HepG2 (cell line): ENCODE data around the gene KANK3. TPM values are rescaled to one million over a fixed set of nuclear protein-coding genes. Genes with fewer than 3 reads are reported as not detected.
A peak's percentile ranks its signal among the peaks of the same experiment; 100 is the strongest.

ENCODE experiments used
- ARID5B ChIP-seq: IDR thresholded peaks from 2 replicates; pipeline ENCODE4 v1.4.0; 2020; ENCODE audit warnings: mild to moderate bottlenecking, missing genetic modification reagents
- GABPB1 ChIP-seq: IDR thresholded peaks from 2 replicates; pipeline ENCODE4 v1.6.1; 2016; ENCODE audit warnings: mild to moderate bottlenecking, missing genetic modification reagents, moderate library complexity, missing compliant biosample characterization
- KDM2A ChIP-seq: sonication (generic); formaldehyde crosslinking; IDR thresholded peaks from 2 replicates; pipeline ENCODE4 v1.4.0; 2020; ENCODE audit warnings: low read depth, missing genetic modification reagents, borderline replicate concordance
- KDM5B ChIP-seq: sonication (generic); formaldehyde crosslinking; IDR thresholded peaks from 2 replicates; pipeline ENCODE4 v1.4.0; 2020; ENCODE audit warnings: missing genetic modification reagents, mild to moderate bottlenecking, borderline replicate concordance
- MAZ ChIP-seq, 2 experiments: sonication (generic) in 1 of 2; formaldehyde crosslinking in 1 of 2; IDR thresholded peaks; 2 replicates each; pipeline versions ENCODE4 v1.5.0 to v1.6.1; 2012 to 2020; ENCODE audit warnings: low read depth in 2 of 2, mild to moderate bottlenecking in 2 of 2, borderline replicate concordance in 1 of 2, improper control_type of control experiment in 1 of 2, low read length in 1 of 2, missing genetic modification reagents in 1 of 2, moderate library complexity in 1 of 2
- MLLT10 ChIP-seq: sonication (generic); formaldehyde crosslinking; IDR thresholded peaks from 2 replicates; pipeline ENCODE4 v1.4.0; 2020; ENCODE audit warnings: missing genetic modification reagents
- MXI1 ChIP-seq: IDR thresholded peaks from 3 replicates; pipeline ENCODE4 v1.6.1; 2012; ENCODE audit warnings: low read depth, low read length, inconsistent platforms, borderline replicate concordance
- NFYC ChIP-seq: IDR thresholded peaks from 2 replicates; pipeline ENCODE4 v1.6.1; 2016; ENCODE audit warnings: missing genetic modification reagents, missing compliant biosample characterization
- NR2C2 ChIP-seq: sonication (generic); formaldehyde crosslinking; IDR thresholded peaks from 2 replicates; pipeline ENCODE4 v1.4.0; 2020; ENCODE audit warnings: missing genetic modification reagents, mild to moderate bottlenecking, moderate library complexity, borderline replicate concordance
- POLR2AphosphoS2 ChIP-seq: IDR thresholded peaks from 2 replicates; pipeline ENCODE4 v1.6.1; 2011; ENCODE audit warnings: low read depth, low read length, improper control_type of control experiment
- PPARG ChIP-seq: conservative IDR thresholded peaks from 2 replicates; pipeline ENCODE4 v1.6.1; 2016; ENCODE audit warnings: missing biosample characterization, missing genetic modification reagents
- SP2 ChIP-seq: sonication (generic); formaldehyde crosslinking; IDR thresholded peaks from 2 replicates; pipeline ENCODE4 v1.5.1; 2020; ENCODE audit warnings: mild to moderate bottlenecking, missing genetic modification reagents
- SUZ12 ChIP-seq: fragments of 150-350 bp; IDR thresholded peaks from 2 replicates; pipeline ENCODE4 v1.6.1; 2014; ENCODE audit warnings: low read depth, low read length
- YEATS4 ChIP-seq: sonication (generic); formaldehyde crosslinking; IDR thresholded peaks from 2 replicates; pipeline ENCODE4 v1.4.0; 2020; ENCODE audit warnings: missing genetic modification reagents, borderline replicate concordance
- ZNF296 ChIP-seq: sonication (generic); formaldehyde crosslinking; conservative IDR thresholded peaks from 2 replicates; pipeline ENCODE4 v1.5.0; 2020; ENCODE audit warnings: mild to moderate bottlenecking, missing genetic modification reagents
- ZNF609 ChIP-seq: sonication (generic); formaldehyde crosslinking; IDR thresholded peaks from 2 replicates; pipeline ENCODE4 v1.4.0; 2020; ENCODE audit warnings: mild to moderate bottlenecking, missing genetic modification reagents, borderline replicate concordance
- ZNF790 ChIP-seq: sonication (generic); formaldehyde crosslinking; IDR thresholded peaks from 2 replicates; pipeline ENCODE4 v1.8.0; 2022; ENCODE audit warnings: missing genetic modification reagents, mild to moderate bottlenecking, borderline replicate concordance
- polyA plus RNA-seq, 8 experiments: library from polyadenylated mRNA; depleted of rRNA in 3 of 8; stranded (reverse) in 7 of 8; unstranded in 1 of 8; fragments of >200 nt; fragmentation: Illumina TruSeq in 4 of 8; extraction: Trizol in 4 of 8; gene quantifications; 2 replicates each; pipeline versions ENCODE4 v1.2.1 to v1.2.3, GENCODE V29; 2011 to 2016; ENCODE audit warnings: low read depth in 4 of 8, missing spikeins in 1 of 8, mixed read lengths in 1 of 8; ENCODE audit not compliant: insufficient read depth in 1 of 8
- total RNA-seq, 5 experiments: library from RNA; depleted of rRNA; stranded (reverse); fragments of >200 nt; fragmentation: Illumina TruSeq; extraction: Trizol; gene quantifications; 2 replicates each; pipeline ENCODE4 v1.2.3, GENCODE V29; 2016; ENCODE audit warnings: low read depth in 1 of 5
- TF ChIP-seq, protein P1 (sequence below): sonication (generic); formaldehyde crosslinking; IDR thresholded peaks from 2 replicates; pipeline ENCODE4 v1.4.0; 2020; ENCODE audit warnings: missing genetic modification reagents, borderline replicate concordance

The KANK3 gene
- total and polyA plus RNA-seq, 2 of the 13 experiments (the other 11 are each of a cell fraction or from before 2014, with no cell fraction given) = 0.15 to 0.20 TPM

DNA sequence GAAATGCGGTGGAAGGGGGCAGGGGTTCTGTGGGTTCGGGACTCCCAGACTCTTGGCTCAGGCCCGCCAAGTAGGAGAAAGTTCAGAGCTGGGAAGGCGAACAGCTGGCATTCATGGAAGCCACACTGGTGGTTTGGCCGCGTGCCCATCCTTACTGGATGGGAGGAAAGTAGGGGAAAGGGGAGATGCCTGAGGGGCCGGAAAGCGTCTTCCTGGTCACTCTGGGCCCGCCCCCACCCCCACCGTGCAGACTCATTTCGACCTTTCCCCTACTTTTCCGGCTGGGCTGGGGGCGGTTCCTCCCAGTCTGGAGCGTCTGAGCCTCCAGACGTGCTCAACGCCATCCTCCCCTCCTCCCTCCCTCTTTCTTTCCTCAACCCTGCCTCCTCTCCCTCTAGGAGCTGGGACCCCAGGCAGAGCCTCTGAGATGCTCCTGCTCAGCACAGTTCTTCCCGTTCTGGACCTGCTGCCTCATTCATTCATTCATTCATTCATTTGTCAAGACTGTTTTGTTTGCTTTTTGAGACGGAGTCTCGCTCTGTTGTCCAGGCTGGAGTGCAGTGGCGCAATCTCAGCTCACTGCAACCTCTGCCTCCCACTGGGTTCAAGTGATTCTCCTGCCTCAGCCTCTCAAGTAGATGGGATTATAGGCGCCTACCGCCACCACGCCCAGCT, 24.4 kb upstream of the KANK3 start (continued):
- TF ChIP-seq MAZ (IDR thresholded peaks at IDR 0.05; ENCODE audit: borderline replicate concordance, low read depth, low read length) = no peak
- TF ChIP-seq MAZ (CRISPR knock-in tag; IDR thresholded peaks at IDR 0.05; ENCODE audit: low read depth) = no peak
- no peak for TF ChIP-seq YEATS4 (CRISPR knock-in tag)
- TF ChIP-seq, protein P1, sequence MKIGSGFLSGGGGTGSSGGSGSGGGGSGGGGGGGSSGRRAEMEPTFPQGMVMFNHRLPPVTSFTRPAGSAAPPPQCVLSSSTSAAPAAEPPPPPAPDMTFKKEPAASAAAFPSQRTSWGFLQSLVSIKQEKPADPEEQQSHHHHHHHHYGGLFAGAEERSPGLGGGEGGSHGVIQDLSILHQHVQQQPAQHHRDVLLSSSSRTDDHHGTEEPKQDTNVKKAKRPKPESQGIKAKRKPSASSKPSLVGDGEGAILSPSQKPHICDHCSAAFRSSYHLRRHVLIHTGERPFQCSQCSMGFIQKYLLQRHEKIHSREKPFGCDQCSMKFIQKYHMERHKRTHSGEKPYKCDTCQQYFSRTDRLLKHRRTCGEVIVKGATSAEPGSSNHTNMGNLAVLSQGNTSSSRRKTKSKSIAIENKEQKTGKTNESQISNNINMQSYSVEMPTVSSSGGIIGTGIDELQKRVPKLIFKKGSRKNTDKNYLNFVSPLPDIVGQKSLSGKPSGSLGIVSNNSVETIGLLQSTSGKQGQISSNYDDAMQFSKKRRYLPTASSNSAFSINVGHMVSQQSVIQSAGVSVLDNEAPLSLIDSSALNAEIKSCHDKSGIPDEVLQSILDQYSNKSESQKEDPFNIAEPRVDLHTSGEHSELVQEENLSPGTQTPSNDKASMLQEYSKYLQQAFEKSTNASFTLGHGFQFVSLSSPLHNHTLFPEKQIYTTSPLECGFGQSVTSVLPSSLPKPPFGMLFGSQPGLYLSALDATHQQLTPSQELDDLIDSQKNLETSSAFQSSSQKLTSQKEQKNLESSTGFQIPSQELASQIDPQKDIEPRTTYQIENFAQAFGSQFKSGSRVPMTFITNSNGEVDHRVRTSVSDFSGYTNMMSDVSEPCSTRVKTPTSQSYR (CRISPR knock-in tag) = no peak; the same call in 1 of the 2 replicates
- TF ChIP-seq NR2C2 (CRISPR knock-in tag) = no peak
- no peak for TF ChIP-seq ARID5B (CRISPR knock-in tag)
- TF ChIP-seq KDM5B (CRISPR knock-in tag) = no peak
- no peak for TF ChIP-seq ZNF296 (CRISPR knock-in tag)
- TF ChIP-seq MXI1 = no peak
- peak; percentile 14; the same call in 1 of the 2 replicates for TF ChIP-seq KDM2A (CRISPR knock-in tag)
- TF ChIP-seq SP2 (CRISPR knock-in tag) = no peak
- peak; percentile 92 for TF ChIP-seq PPARG (CRISPR knock-in tag)
- no peak for TF ChIP-seq ZNF790 (CRISPR knock-in tag)
- 0 out of 2 replicates have a peak, but pooled peaks have one; percentile 65 for TF ChIP-seq POLR2AphosphoS2
- no peak for TF ChIP-seq GABPB1
- no peak for TF ChIP-seq SUZ12
- no peak for TF ChIP-seq NFYC (CRISPR knock-in tag)
- TF ChIP-seq ZNF609 = no peak
- no peak for TF ChIP-seq MLLT10
